Retinal pigment epithelial cell (primary cell): ENCODE measurements around the gene KLK6.

ENCODE experiments used
- DNase-seq: peaks from one replicate; pipeline ENCODE4 v3.0.0-alpha.2; 2010; ENCODE audit warnings: low read depth
- H3K4me3 ChIP-seq: 2 replicates; pipeline ENCODE4 v1.5.1; 2011; ENCODE audit warnings: mild to moderate bottlenecking, low read length, control low read depth, moderate library complexity
- CTCF ChIP-seq: conservative IDR thresholded peaks from 2 replicates; pipeline ENCODE4 v1.5.1; 2011; ENCODE audit warnings: low read depth, low read length, control low read depth, inconsistent platforms

KLK6 gene

GRCh38 chr19:50949861-50950260, 19.5 kb downstream of the KLK6 start:
- no peak for TF ChIP-seq CTCF
- DNase-seq: no peak
- no peak overlapping the region for H3K4me3 ChIP-seq

DNA sequence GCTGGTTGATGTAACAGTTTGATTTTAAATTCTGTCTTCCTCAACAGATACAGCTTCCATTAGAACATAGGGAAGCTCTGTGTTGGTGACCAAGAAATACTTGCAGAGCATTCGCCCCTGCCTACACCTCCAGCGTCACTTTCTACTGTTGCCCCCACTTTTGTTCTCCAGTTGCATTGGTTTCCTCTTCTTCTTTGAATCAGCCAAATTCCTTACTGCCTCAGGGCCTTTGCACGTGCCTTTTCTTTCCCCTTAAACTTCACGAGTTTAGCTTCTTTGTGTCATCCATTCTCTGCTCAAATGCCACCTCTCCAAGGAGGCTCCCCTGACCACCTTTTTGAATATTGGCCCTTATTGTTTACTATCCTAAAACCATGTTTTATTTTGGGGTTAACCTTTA, 22.3 kb downstream of the KLK6 start:
- no peak for DNase-seq
- TF ChIP-seq CTCF: no peak
- H3K4me3 ChIP-seq: no peak overlapping the region

DNA sequence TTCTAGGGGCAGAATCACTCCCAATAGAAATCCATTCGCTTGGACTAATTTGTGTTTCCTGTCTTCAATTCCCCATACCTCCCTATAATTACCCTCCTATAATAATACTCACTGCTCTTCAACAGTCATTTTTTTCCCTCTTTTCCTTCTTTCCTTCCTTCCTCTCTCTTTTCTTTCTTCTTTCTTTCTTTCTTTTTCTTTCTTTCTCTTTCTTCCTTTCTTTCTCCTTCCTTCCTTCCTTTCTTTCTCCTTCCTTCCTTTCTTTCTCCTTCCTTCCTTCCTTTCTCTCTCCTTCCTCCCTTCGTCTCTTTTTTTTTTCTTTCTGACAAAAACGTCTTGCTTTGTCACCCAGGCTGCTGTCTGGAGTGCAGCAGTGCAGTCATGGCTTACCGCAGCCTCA, 24.6 kb downstream of the KLK6 start:
- no peak overlapping the region for H3K4me3 ChIP-seq
- no peak for TF ChIP-seq CTCF

DNA sequence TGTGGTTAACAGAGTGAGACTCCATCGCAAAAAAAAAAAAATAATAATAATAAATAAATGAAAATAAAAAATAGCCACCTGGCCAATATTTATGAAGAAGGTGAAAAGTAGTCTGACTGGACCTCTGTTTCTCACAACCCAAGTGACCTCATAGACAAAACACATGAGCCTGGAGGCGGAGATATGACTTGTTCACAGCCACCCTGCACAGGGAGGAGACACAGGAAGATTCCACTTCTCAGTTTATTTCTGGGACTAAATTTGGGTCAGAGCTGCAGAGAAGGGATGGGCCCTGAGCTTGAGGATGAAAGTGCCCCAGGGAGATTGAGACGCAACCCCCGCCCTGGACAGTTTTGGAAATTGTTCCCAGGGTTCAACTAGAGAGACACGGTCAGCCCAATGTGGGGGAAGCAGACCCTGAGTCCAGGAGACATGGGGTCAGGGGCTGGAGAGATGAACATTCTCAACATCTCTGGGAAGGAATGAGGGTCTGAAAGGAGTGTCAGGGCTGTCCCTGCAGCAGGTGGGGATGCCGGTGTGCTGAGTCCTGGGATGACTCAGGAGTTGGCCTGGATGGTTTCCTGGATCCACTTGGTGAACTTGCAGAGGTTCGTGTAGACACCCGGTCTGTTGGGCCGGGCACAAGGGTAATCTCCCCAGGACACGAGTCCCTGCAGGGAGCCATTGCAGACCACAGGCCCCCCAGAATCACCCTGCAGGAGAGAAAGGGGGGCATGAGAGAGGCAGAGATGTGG, 26.1 kb downstream of the KLK6 start:
- no peak for TF ChIP-seq CTCF
- H3K4me3 ChIP-seq: no peak overlapping the region
- no peak for DNase-seq

More for the DNA sequence above, 24.6 kb downstream of the KLK6 start:
- DNase-seq: no peak

- H3K4me3 ChIP-seq: no peak overlapping the region
- TF ChIP-seq CTCF: no peak
- DNase-seq: no peak
Measured at GRCh38 chr19:50939596-50939995, 29.8 kb downstream of the KLK6 start.

GRCh38 chr19:50933640-50934039, 35.8 kb downstream of the KLK6 start:
- no peak for DNase-seq
- no peak overlapping the region for H3K4me3 ChIP-seq
- TF ChIP-seq CTCF: no peak

DNA sequence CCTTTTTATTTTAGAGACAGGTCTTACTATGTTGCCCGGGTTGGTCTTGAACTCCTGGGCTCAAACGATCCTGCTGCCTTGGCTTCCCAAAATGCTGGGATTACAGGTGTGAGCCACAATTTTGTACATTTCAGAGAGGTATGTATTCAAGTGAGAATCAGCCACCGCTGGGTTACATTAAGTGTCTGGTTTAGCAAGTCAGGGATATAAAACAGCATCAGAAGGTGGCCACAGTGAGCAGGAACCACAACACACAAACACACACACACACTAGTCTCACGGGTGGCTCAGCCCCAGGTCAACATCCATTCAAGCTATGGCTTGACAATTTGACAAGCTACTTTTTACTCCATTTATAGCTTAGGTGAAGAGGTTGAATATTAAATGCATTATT, 36.7 kb downstream of the KLK6 start:
- no peak for DNase-seq
- TF ChIP-seq CTCF: no peak

More for the DNA sequence above, 36.7 kb downstream of the KLK6 start:
- no peak overlapping the region for H3K4me3 ChIP-seq
